ENCODE measurements around the gene KCNQ1. TPM values are rescaled to one million over a fixed set of nuclear protein-coding genes. Genes with fewer than 3 reads are reported as not detected.

KCNQ1 gene
- total and polyA plus RNA-seq, 9 of the 15 experiments (the other 6 are each of a cell fraction or from before 2014, with no cell fraction given) = 0.44 TPM; not detected in 8

DNA sequence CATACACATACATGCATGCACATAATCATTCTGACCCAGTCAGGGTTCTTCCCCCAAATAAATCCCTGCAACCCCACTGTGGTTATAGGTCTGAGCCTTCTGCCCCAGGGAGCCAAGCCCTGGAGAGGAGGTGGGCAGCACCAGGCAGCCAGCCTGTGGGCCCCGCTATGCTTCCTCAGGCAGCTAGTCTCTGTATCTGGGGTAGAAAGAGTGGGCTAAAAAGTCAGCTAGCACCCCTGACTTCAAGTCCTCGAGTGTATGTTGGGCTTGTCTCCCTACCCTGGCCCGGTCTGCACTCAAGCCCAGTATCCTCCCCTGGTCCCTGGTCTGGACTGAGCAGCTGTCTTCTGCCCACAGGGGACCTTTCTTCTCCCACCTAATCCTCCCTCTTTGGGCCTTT is 226.9 kb downstream of the KCNQ1 start:
- CTCF ChIA-PET (ENCODE audit: low intra/inter-chr PET ratio) = no interaction called here
- no peak overlapping the region for H3K4me3 ChIP-seq
- no peak for TF ChIP-seq ETV5 (CRISPR knock-in tag; IDR thresholded peaks at IDR 0.05; ENCODE audit: low read depth)
- TF ChIP-seq GABPA (tag; conservative IDR thresholded peaks at IDR 0.05; ENCODE audit: low read depth) = no peak
- TF ChIP-seq, protein P1, sequence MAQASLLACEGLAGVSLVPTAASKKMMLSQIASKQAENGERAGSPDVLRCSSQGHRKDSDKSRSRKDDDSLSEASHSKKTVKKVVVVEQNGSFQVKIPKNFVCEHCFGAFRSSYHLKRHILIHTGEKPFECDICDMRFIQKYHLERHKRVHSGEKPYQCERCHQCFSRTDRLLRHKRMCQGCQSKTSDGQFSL (CRISPR knock-in tag; IDR thresholded peaks at IDR 0.05) = no peak
- TF ChIP-seq, protein P1 (tag; IDR thresholded peaks at IDR 0.05) = no peak
- TF ChIP-seq NR2C1 (IDR thresholded peaks at IDR 0.05) = no peak
- TF ChIP-seq NR2C1 (tag; IDR thresholded peaks at IDR 0.05) = no peak
- TF ChIP-seq TCF15 (CRISPR knock-in tag; IDR thresholded peaks at IDR 0.05) = no peak
- TF ChIP-seq GABPB1 (CRISPR knock-in tag; IDR thresholded peaks at IDR 0.05) = no peak
- no peak for TF ChIP-seq THRB (CRISPR knock-in tag; conservative IDR thresholded peaks at IDR 0.05)
- TF ChIP-seq ETS1 (conservative IDR thresholded peaks at IDR 0.05; ENCODE audit: control insufficient read depth, low read depth, low read length) = no peak
- TF ChIP-seq MCM2 (IDR thresholded peaks at IDR 0.05; ENCODE audit: low read depth) = no peak
- no peak for TF ChIP-seq MECOM (CRISPR knock-in tag; IDR thresholded peaks at IDR 0.05)
- TF ChIP-seq SETDB1 (IDR thresholded peaks at IDR 0.05; ENCODE audit: low read length) = no peak
- TF ChIP-seq RERE (CRISPR knock-in tag; IDR thresholded peaks at IDR 0.05; ENCODE audit: borderline replicate concordance) = no peak
- FAIRE-seq = no peak
- peaks cover 25% of the 10 kb centered on the region for H3K79me2 ChIP-seq (ENCODE audit: control insufficient read depth, insufficient read depth, low read length)
- H3K9me1 ChIP-seq (ENCODE audit: control insufficient read depth, insufficient read depth, low read length) = peaks cover 4% of the 10 kb centered on the region
- in situ Hi-C loops (cut with MboI) = no loop called here
- H2AFZ ChIP-seq (ENCODE audit: low read depth, low read length) = no peak overlapping the region
- 76% methylated on average over 3 of the region's 3 CpGs for WGBS (ENCODE audit: insufficient coverage, low coverage, missing lambda C conversion rate)
- H3K36me3 ChIP-seq (ENCODE audit: control insufficient read depth, insufficient read depth, low read length) = peaks cover 47% of the 10 kb centered on the region
- H3K9ac ChIP-seq (ENCODE audit: insufficient read depth in 1 of 2, low read depth in 2 of 2, low read length in 2 of 2) = no peak overlapping the region
- DNase-seq (ENCODE audit: extremely low read depth in 1 of 4, low spot score in 3 of 4) = no peak
- BruUV-seq (replicated peaks) = no TSS peak
- intact Hi-C loops (cut with micrococcal nuclease) = no loop called here
- H3K27ac ChIP-seq (ENCODE audit: extremely low read depth, low read depth, low read length) = no peak overlapping the region
- H3K27me3 ChIP-seq (ENCODE audit: control insufficient read depth in 2 of 2, insufficient read depth in 2 of 2, low read length in 2 of 2) = no peaks in the 10 kb centered on the region
- peaks cover 5% of the 10 kb centered on the region; the same call in 1 of the 2 replicates for H4K20me1 ChIP-seq (replicated peaks; ENCODE audit: control insufficient read depth, insufficient read depth, low read length)
- H3K4me1 ChIP-seq (replicated peaks in 1 of 2; ENCODE audit: control insufficient read depth in 2 of 2, insufficient read depth in 2 of 2, low read length in 2 of 2) = peaks cover 0 to 8% of the 10 kb centered on the region in 2 experiments; a peak in 1 of 5 replicates
- H3K4me2 ChIP-seq (ENCODE audit: insufficient read depth, low read length) = no peak overlapping the region
- H3K9me3 ChIP-seq (replicated peaks; ENCODE audit: control insufficient read depth, insufficient read depth, low read depth, low read length) = no peaks in the 10 kb centered on the region
- no peak for ATAC-seq
- POLR2A ChIA-PET = interaction anchor here (0.5 to 0.9 kb wide), 3 partner anchors 12 to 1835 kb away, joined by 3 read pairs; no protein-coding TSS in a partner anchor
